Activated T-helper 1 cell treated with anti-CD3 and anti-CD28 coated beads, Interleukin-12 subunit alpha, Interleukin-12 subunit beta, Interleukin-2, Interleukin-4 antibody, amounts not matched to agents 30 ng/mL and 10 ng/mL and 1 ng/mL, durations not matched to agents 14 hours and 24 hours and 36 hours (primary cell): ENCODE results near the gene GRPEL2. TPM values are rescaled to one million over a fixed set of nuclear protein-coding genes. Genes with fewer than 3 reads are reported as not detected.

ENCODE experiments used
- DNase-seq: peaks from one replicate; pipeline ENCODE4 v3.0.0; 2021; ENCODE audit warnings: low spot score
- H3K27ac Mint-ChIP-seq: one replicate; pipeline ENCODE4 v1.8.0; 2021; ENCODE audit warnings: mild to moderate bottlenecking, mixed read lengths
- H3K27me3 Mint-ChIP-seq: one replicate; pipeline ENCODE4 v1.8.0; 2022; ENCODE audit warnings: mild to moderate bottlenecking, moderate library complexity, mixed read lengths; ENCODE audit not compliant: insufficient read depth
- H3K36me3 Mint-ChIP-seq: one replicate; pipeline ENCODE4 v1.8.0; 2021; ENCODE audit warnings: low read depth, mixed read lengths
- H3K4me1 Mint-ChIP-seq: one replicate; pipeline ENCODE4 v1.8.0; 2021; ENCODE audit warnings: low read depth, mixed read lengths
- H3K4me3 Mint-ChIP-seq: one replicate; pipeline ENCODE4 v1.8.0; 2021; ENCODE audit warnings: mild to moderate bottlenecking, moderate library complexity, mixed read lengths
- H3K9me3 Mint-ChIP-seq: one replicate; pipeline ENCODE4 v1.8.0; 2021; ENCODE audit warnings: mixed read lengths
- intact Hi-C: fragments of 100-400 bp; cut with micrococcal nuclease; formaldehyde crosslinking; loops from one replicate; pipeline ENCODE4 v1.15.1; 2024
- total RNA-seq: library from RNA; stranded (reverse); gene quantifications from 2 replicates; pipeline ENCODE4 v1.2.3, GENCODE V29; 2022

GRPEL2 gene
- total RNA-seq = 30.4 and 30.6 TPM in 2 replicates

GRCh38 chr5:149345147-149345891 lies at the start of gene GRPEL2:
Gene GRPEL2, plus strand, starts transcription at chr5:149345499. Its CDS starts 41 bp downstream, at chr5:149345540.
- DNase-seq = peak; percentile 89
- H3K27ac Mint-ChIP-seq = peak within 1 kb of the TSS; percentile 94
- peaks cover 43% of the 10 kb centered on the region for H3K4me1 Mint-ChIP-seq
- intact Hi-C loops = loop anchor here (1.0 to 10.0 kb wide), 12 partner anchors 12 to 1161 kb away; partner anchors contain the start of genes ADRB2, CD74, CSNK1A1 and FBXO38
- H3K36me3 Mint-ChIP-seq = peaks cover 20% of the 10 kb centered on the region
- H3K4me3 Mint-ChIP-seq = peak within 1 kb of the TSS; percentile 95
- H3K27me3 Mint-ChIP-seq = no peaks in the 10 kb centered on the region
- no peaks in the 10 kb centered on the region for H3K9me3 Mint-ChIP-seq

GRCh38 chr5:149297340-149298025 lies 47.8 kb upstream of the GRPEL2 start:
- intact Hi-C loops = no loop called here
- H3K4me3 Mint-ChIP-seq = no peak overlapping the region
- no peaks in the 10 kb centered on the region for H3K9me3 Mint-ChIP-seq
- no peaks in the 10 kb centered on the region for H3K4me1 Mint-ChIP-seq
- no peak overlapping the region for H3K27ac Mint-ChIP-seq
- no peak for DNase-seq
- peaks cover 14% of the 10 kb centered on the region for H3K27me3 Mint-ChIP-seq
- H3K36me3 Mint-ChIP-seq = no peaks in the 10 kb centered on the region

- intact Hi-C loops = no loop called here
- DNase-seq = no peak
- Mint-ChIP-seq H3K36me3 (no peaks in the 10 kb centered on the region), H3K9me3 (no peaks in the 10 kb centered on the region), H3K27ac (no peak overlapping the region), H3K4me3 (no peak overlapping the region), H3K4me1 (no peaks in the 10 kb centered on the region), H3K27me3 (peaks cover 14% of the 10 kb centered on the region)
Measured at GRCh38 chr5:149298163-149298562, 47.1 kb upstream of the GRPEL2 start.

- DNase-seq = no peak
- no peaks in the 10 kb centered on the region for H3K36me3 Mint-ChIP-seq
- peaks cover 14% of the 10 kb centered on the region for H3K27me3 Mint-ChIP-seq
- H3K4me1 Mint-ChIP-seq = no peaks in the 10 kb centered on the region
- H3K27ac Mint-ChIP-seq = no peak overlapping the region
- intact Hi-C loops = no loop called here
- H3K4me3 Mint-ChIP-seq = no peak overlapping the region
- H3K9me3 Mint-ChIP-seq = no peaks in the 10 kb centered on the region
Measured at GRCh38 chr5:149298842-149299404, 46.4 kb upstream of the GRPEL2 start.

GRCh38 chr5:149299451-149300054 lies 45.7 kb upstream of the GRPEL2 start:
- H3K4me1 Mint-ChIP-seq = no peaks in the 10 kb centered on the region
- H3K27me3 Mint-ChIP-seq = peaks cover 14% of the 10 kb centered on the region
- no peak overlapping the region for H3K4me3 Mint-ChIP-seq
- H3K27ac Mint-ChIP-seq = no peak overlapping the region
- no peaks in the 10 kb centered on the region for H3K9me3 Mint-ChIP-seq
- no peaks in the 10 kb centered on the region for H3K36me3 Mint-ChIP-seq
- DNase-seq = no peak
- intact Hi-C loops = no loop called here

GRCh38 chr5:149300441-149300840 lies 44.9 kb upstream of the GRPEL2 start:
- peaks cover 8% of the 10 kb centered on the region for H3K27me3 Mint-ChIP-seq
- no peaks in the 10 kb centered on the region for H3K4me1 Mint-ChIP-seq
- H3K4me3 Mint-ChIP-seq = no peak overlapping the region
- no peak overlapping the region for H3K27ac Mint-ChIP-seq
- no peak for DNase-seq
- H3K36me3 Mint-ChIP-seq = no peaks in the 10 kb centered on the region
- H3K9me3 Mint-ChIP-seq = no peaks in the 10 kb centered on the region
- intact Hi-C loops = no loop called here

- intact Hi-C loops = no loop called here
- Mint-ChIP-seq H3K36me3 (no peaks in the 10 kb centered on the region), H3K9me3 (no peaks in the 10 kb centered on the region), H3K4me3 (no peak overlapping the region), H3K4me1 (no peaks in the 10 kb centered on the region), H3K27me3 (peaks cover 8% of the 10 kb centered on the region), H3K27ac (no peak overlapping the region)
- DNase-seq = no peak
Measured at GRCh38 chr5:149301049-149301743, 44.1 kb upstream of the GRPEL2 start.

GRCh38 chr5:149301744-149302380 lies 43.4 kb upstream of the GRPEL2 start:
- no peak for DNase-seq
- Mint-ChIP-seq H3K4me3 (no peak overlapping the region), H3K9me3 (no peaks in the 10 kb centered on the region), H3K4me1 (no peaks in the 10 kb centered on the region), H3K27ac (no peak overlapping the region), H3K36me3 (no peaks in the 10 kb centered on the region), H3K27me3 (peaks cover 8% of the 10 kb centered on the region)
- intact Hi-C loops = no loop called here

GRCh38 chr5:149302641-149303040 lies 42.7 kb upstream of the GRPEL2 start:
- Mint-ChIP-seq H3K4me1 (no peaks in the 10 kb centered on the region), H3K27ac (no peak overlapping the region), H3K9me3 (no peaks in the 10 kb centered on the region), H3K27me3 (peaks cover 8% of the 10 kb centered on the region), H3K4me3 (no peak overlapping the region), H3K36me3 (no peaks in the 10 kb centered on the region)
- intact Hi-C loops = no loop called here
- DNase-seq = no peak

GRCh38 chr5:149303210-149303609 lies 42.1 kb upstream of the GRPEL2 start:
- Mint-ChIP-seq H3K27ac (no peak overlapping the region), H3K36me3 (no peaks in the 10 kb centered on the region), H3K4me1 (no peaks in the 10 kb centered on the region), H3K27me3 (peaks cover 8% of the 10 kb centered on the region), H3K4me3 (no peak overlapping the region), H3K9me3 (no peaks in the 10 kb centered on the region)
- intact Hi-C loops = no loop called here
- DNase-seq = no peak

GRCh38 chr5:149304195-149305078 lies 40.9 kb upstream of the GRPEL2 start:
- H3K27me3 Mint-ChIP-seq = peaks cover 2% of the 10 kb centered on the region
- no peaks in the 10 kb centered on the region for H3K36me3 Mint-ChIP-seq
- DNase-seq = no peak
- no peaks in the 10 kb centered on the region for H3K4me1 Mint-ChIP-seq
- no peak overlapping the region for H3K4me3 Mint-ChIP-seq
- no peaks in the 10 kb centered on the region for H3K9me3 Mint-ChIP-seq
- intact Hi-C loops = no loop called here
- no peak overlapping the region for H3K27ac Mint-ChIP-seq
